GM19193 (cell line): Measurements from ENCODE around the gene CD70.

Experiments used
- POLR2A ChIP-seq: IDR thresholded peaks from 4 replicates; pipeline ENCODE4 v1.6.1; 2011; ENCODE audit not compliant: insufficient read depth, insufficient read length; ENCODE audit errors: extremely low read depth

CD70 gene

DNA sequence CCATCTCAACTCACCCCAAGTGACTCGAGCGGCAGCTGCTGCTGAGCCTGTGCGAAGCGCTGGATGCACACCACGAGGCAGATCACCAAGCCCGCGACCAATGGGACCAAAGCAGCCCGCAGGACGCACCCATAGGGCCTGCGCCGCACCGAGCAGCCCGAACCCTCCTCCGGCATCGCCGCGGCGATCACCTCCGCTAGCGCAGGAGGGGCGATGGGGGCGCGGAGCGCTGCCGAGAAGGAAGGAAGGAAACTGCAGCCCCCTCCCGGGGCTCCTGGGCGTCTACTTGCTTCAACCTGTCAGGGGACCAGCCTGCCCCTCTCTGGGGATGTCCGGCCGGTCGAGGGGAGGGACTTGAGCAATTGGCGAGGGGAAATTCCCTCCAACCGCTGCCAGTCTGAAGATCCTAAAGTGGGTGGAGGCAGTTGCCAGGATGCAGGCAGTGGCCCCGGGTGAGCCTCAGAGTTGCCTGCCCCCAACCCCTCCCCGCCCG, at the start of gene CD70:
Gene CD70, minus strand, starts transcription at position 324 of the 493 bp plus-strand sequence. Its CDS starts 148 bp downstream, at position 176.
- peak; percentile 98 for TF ChIP-seq POLR2A

DNA sequence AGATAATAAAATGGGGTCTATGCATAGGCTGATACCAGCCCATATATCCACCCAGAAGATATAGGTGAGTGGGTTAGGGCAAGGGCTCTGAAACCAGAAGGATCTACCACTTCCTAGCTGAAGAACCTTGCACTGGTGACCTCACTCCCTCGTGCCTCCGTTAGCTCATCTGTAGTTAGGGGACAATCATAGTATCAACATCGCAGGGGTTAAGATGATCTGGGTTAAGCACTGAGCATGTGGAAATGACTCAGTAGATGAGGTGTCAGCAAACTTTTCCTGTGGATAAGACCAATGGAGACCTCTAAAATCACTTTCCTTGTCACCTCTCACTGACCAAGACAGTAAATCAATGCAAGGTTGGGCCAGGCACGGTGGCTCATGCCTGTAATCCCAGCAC, 48.5 kb upstream of the CD70 start:
- TF ChIP-seq POLR2A, result no peak

- TF ChIP-seq POLR2A, result no peak
Observed at GRCh38 chr19:6632002-6632621, 41.2 kb upstream of the CD70 start.

GRCh38 chr19:6626764-6627163, 35.8 kb upstream of the CD70 start:
- TF ChIP-seq POLR2A, result no peak

DNA sequence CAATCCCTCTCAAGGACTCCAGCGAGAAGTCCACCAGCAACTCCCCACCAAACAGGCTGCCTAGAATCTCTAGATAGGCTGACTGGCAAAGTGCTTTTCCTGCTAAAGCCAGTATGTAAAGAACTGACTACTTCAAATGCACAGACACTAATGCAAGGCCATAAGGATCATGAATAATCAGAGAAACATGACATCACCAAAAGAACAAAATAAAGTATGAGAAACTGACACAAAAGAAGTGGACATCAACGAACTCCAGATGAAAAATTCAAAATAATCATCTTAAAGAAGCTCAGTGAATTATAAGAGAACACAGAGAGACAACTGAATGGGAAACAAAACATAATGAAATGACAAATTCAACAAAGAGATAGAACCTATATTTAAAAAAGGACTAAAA, 26.4 kb upstream of the CD70 start:
- no peak for TF ChIP-seq POLR2A

GRCh38 chr19:6616011-6616410, 25.1 kb upstream of the CD70 start:
- TF ChIP-seq POLR2A, result no peak

GRCh38 chr19:6613711-6614110, 22.8 kb upstream of the CD70 start:
- no peak for TF ChIP-seq POLR2A

GRCh38 chr19:6610934-6611852, 20.2 kb upstream of the CD70 start:
- no peak for TF ChIP-seq POLR2A

DNA sequence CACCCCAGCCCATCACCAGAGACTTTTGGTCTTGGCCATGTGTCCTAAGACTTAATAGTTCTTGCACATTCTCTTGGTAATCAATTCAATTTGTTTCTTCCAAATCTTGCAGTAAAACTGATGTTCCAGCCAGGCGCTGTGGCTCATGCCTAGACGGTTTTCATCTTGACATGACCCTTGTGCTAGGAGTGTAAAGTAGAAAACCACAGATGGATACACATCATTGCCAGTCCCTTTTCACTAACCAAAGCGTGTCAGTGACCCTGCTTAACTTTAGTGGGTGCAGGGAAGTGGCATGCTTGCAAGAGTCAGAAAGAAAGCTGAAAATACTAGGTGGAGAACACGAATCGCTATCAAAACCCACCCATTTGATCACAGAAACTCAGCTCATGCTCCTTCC, 18.0 kb upstream of the CD70 start:
- TF ChIP-seq POLR2A, result no peak

DNA sequence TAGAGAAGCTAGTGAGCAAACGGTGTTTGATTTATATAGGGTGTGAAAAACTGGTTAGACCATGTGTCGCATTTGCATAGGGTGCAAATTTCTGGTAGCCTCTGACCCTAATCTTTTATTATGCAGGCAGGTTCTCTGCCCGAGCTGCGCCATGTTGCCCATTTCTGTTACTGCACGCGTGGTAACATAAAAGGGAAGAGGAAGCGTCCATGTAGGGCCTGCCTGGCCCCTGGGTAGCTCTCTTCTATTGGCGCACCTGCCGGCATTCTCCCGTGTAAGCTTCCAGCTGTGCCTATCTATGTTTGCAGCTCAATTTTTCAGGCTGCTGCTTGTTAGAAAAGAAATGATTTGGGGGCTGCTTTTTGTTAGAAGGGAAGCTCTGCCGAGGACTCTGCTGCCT, 14.0 kb upstream of the CD70 start:
- no peak for TF ChIP-seq POLR2A

GRCh38 chr19:6602729-6603114, 11.8 kb upstream of the CD70 start:
- no peak for TF ChIP-seq POLR2A

DNA sequence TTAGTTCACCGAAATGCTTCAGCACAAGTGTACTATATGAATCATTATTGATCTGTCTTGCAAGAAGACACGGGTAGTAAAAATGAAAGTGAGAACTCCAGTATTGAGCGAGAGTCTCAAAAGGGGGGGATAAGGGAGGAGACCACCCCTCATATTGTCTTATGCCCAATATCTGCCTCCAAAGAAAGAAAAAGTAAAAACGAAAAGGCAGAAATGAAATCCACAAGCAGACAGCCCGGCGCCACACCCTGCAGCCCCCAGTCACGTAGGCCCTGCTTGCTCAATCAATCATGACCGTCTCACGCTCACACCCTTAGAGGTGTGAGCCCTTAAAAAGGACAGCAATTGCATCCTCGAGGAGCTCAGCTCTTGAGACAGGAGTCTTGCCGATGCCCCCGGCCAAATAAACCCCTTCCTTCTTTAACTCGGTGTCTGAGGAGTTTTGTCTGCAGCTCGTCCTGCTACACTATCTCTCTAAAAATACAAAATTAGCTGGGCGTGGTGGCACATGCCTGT, 10.6 kb upstream of the CD70 start:
- peak; percentile 28 for TF ChIP-seq POLR2A

DNA sequence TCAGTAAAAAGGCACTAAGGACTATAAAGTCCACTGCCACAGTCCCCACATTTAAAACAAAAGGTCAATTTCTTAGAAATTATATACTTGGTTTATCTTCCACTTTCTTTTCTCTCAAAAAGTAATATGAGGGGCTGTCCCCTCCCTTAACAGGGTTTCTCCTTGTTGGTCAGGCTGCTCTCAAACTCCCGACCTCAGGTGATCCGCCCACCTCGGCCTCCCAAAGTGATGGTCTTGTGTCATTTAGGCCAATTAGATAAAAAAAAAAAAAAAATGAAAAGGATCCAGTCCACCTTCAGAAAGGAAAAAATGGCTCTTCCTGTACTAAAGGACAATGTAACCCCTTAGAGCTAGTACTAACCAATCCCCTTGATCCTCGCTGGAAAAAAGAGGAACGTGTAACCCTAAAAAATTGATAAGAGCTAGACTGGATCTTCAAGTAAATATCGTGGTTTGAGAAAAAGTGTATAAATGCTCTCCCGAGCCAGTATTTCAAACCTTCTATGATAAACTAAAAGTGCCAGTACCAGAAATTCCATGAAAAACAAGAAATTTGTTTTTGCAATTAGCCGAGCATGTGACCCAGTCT, 9.0 kb upstream of the CD70 start:
- TF ChIP-seq POLR2A, result no peak

- TF ChIP-seq POLR2A, result no peak
Observed at GRCh38 chr19:6596621-6597020, 5.7 kb upstream of the CD70 start.
